ENCODE data around the gene NR3C1.
A peak's percentile ranks its signal among the peaks of the same experiment; 100 is the strongest.

NR3C1 gene

DNA sequence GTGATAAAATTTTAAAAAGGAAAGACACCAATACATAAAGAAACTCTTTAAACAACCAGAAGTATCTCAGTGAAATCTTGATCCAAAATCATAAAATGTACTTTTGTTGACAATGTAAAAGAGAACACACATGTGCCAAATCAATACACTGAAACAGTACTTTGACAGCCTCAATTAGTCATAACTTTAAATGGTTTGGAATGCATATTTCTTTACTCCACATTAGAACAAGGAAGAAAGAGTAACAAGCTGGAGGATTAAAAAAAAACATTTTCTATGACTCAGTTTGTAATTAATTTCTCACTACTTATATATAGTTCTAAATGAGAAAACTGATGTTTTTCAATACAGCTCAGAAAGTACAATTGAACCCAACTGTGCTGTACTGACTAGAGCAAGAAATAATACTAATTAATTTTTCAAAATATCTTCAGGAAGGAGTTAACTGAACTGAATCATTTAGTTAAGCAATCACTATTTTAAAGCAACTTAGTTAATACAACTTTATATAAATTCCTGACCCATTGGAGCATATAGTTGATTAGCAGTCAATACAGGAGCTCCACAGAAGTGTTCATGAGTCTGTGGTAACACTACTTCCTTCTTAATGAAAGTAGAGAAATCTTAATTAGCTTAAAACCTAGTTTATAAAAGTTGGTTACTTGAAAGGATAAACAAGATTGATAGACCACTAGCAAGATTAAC lies 101.0 kb downstream of the NR3C1 start:
- DNase-seq = no peak

DNA sequence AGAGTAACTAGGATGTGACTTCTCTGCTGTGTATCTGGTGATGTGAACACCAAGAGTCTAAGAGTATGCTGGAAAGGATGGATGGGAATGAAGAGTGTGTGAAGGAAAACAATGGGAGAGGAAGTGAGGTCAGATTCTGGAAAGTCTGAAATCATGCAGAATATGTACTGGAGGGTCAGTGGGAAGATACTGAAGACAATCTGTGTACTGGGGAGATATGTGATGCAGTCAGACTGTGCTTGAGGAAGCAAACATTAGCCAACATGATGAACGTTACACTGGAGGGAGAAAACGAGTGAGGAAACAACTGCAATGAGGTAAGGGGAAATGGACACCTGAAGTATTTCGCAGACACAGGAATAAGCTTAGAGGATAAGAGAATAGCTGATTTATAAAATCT lies 105.7 kb downstream of the NR3C1 start:
- no peak for DNase-seq

GRCh38 chr5:143290125-143290524 lies 113.4 kb downstream of the NR3C1 start:
- DNase-seq = peak; percentile 8

DNA sequence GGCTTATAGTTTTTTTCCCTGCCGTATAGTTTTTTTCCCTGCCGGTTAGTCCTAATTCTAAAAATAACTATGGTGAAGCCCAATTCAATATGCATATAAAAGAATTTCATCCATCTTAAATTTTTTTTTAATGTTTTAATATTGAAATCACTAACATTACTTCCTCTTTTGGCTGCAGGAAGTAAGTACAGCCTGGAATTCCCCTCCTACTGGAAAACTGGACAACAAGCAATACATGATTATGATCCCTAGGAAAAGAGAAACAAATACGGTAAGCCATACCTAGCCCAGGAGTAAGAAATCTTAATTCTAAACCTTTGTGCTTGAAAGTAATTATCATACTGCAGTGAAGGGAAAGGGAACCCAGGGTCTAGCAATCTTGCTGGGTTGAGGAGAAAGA lies 119.0 kb downstream of the NR3C1 start:
- no peak for DNase-seq

GRCh38 chr5:143284002-143284401 lies 119.5 kb downstream of the NR3C1 start:
- DNase-seq = no peak

DNA sequence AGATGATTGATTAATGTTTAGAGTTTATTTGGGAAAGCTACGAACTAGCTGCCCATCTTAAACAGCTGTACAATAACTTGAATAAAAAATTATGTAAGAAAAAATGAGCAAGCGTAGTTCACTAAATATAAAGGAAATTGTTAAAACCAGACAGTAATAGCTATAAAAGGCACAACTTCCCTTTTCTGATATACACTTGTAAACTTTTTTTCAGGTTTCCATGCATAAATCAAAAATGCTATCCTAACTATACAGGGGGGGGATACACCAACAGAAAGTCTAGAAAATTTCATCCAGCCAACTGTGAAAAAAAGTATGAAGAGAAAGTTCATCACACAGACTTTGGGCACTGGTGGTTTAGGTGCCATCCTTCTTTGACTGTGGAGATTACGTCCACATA lies 122.3 kb downstream of the NR3C1 start:
- DNase-seq = no peak

DNA sequence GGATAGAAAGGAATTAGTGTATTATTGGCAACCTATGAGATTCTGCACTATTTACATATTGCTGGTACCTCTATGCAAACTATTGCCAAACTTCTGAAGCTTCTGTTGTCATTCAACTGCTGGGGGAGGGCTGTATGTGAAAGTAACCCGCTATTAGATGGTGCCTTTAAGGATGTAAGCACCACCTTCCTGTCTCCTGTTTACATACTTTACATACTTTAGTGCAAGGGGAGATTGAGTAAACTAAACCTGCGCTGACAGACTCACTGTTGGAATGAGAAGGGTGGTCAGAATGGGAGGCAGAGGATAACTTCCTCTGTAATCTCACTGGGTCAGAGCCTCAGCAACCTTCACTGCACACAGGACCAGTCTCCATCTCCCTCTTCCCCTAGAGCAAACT lies 123.8 kb downstream of the NR3C1 start:
- DNase-seq = no peak

DNA sequence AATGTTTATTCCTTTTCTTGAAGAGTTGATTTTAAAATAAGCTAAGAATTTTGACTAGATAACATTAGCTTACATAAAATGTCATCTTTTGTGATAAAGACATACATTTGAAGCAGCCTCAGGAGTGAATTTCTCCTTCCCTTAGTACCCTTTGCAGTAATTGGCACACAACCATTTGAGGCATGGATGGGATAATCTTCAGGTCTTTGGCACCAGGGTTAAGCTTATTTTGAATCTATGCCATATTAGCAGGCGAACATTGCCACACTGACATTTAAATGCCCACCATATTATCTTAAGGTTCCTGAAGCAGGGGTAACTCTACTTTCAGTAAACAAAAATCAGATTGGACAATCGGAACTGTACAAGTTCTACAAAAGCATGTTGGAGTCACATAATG lies 126.0 kb downstream of the NR3C1 start:
- DNase-seq = no peak

DNA sequence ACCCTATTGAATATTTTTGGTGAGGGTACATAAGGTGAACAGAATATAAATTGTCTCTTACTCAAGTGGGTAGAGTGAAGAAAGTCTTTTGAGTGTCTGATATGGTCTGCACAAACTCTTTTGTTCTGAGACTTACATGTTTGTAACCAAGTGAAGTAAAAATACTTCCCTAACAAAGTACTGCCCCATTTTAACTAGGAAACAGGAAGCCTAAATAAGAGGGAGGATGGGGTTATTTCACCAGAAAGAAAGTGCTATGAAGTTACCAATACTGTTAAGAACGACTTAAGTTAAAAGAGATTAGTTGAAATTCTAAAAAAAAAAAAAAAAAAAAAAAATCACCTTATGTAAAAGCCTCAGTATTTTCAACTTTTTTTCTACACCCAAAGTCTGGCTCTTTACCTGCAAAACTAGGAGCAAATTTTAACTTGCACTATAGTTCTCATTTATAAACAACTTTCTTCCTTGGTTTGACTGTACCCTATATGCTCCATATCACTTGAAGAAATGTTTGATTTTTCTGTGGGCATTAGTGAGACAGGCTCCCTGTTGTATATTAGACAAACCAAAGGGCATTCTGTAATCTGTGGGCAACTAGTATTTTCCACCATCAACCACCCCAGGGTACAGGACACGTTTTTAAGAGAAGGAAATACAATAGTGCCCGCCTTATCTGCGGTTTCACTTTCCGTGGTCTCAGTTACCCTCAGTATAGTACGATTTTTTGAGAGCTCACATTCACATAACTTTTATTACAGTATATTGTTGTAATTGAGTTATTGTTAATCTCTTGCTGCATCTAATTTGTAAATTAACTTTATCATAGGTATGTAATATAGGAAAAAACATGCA lies 127.7 kb downstream of the NR3C1 start:
- DNase-seq = no peak

GRCh38 chr5:143274952-143275351 lies 128.5 kb downstream of the NR3C1 start:
- DNase-seq = no peak

DNA sequence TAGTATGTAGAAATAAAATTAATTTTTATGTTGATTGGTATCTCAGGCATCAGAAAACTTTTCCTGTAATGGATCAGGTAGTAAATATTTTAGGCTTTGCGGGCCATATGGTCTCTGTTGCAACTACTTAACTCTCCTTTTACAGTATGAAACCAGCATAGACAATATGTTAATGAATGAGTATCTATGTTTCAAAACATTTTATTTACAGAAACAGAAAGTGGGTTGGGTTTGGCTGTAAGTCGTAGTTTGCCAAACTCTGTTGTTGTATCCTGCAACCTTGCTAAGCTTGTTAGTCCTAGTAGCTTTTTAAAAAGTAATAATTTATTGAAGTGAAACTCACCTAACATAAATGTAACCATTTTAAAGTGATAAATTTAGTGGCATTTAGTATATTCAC lies 132.1 kb downstream of the NR3C1 start:
- no peak for DNase-seq

DNA sequence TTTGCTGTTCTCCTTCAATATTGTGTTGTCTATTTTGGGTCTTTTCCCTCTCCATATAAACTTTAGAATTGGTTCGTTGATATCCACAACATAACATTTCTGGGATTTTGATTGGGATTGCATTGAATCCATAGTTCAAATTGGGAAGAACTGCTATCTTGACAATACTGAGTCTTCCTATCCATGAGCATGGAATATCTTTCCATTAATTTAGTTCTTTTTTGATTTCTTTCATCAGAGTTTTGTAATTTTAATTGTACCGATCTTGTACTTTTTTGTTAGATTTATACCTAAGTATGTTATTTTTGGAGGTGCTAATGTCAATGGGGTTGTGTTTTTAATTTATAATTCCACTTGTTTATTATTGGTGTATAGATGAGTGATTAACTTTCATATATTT lies 135.1 kb downstream of the NR3C1 start:
- DNase-seq = no peak

DNA sequence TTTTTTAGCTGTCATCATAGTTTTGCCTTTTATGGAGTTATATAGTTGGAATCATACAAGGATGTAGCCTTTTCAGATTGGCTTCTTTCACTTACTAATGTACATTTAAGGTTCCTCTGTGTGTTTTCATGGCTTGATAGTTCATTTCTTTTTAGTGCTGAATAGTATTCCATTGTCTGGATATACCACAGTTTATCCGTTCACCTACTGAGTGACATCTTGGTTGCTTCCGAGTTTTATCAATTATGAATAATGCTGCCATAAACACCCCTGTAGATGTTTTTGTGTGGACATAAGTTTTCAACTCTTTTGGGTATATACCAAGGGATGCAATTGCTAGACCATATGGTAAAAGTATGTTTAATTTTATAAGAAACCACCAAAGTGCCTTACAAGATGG lies 136.3 kb downstream of the NR3C1 start:
- DNase-seq = no peak

DNA sequence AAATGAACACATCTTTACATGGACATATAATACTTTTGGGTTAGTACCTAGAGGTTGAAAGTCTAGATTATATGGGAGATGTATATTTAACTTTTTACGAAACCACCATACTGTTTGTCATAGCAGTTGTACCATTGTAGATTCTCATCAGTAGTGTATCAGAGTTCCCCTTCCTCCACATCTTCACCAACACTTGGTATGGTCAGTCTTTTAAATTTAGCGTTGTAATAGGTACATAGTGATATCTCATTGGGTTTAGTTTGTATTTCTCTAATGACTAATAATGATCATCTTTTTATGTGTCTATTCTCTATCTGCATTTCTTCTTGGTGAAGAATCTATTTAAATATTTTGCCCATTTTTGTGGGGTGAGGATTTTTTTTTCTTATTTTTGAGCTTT lies 137.5 kb downstream of the NR3C1 start:
- DNase-seq = no peak

DNA sequence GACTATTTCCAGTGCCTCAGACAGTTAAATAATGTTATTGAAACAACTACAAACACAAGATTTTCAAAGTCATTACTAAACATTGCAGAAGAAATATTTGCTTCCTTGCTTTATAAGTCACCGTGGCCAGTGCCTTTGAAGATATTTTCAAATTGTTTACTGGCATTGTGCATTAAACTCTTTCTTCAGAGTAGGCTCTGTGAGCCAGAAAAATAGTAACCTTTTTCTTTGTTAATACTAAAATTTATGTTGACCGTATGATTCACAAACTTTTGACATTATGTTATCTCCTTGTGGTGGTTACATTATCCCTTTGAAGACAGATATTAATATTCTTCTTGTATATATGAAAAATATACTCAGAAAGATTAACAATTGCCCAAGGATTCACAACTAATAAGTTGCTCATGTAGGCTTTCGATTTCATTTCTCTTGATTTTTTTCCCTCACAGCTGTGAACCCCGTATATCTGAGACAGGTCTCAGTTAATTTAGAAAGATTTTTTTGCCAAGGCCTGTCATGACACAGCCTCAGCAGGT lies 140.1 kb downstream of the NR3C1 start:
- no peak for DNase-seq

DNA sequence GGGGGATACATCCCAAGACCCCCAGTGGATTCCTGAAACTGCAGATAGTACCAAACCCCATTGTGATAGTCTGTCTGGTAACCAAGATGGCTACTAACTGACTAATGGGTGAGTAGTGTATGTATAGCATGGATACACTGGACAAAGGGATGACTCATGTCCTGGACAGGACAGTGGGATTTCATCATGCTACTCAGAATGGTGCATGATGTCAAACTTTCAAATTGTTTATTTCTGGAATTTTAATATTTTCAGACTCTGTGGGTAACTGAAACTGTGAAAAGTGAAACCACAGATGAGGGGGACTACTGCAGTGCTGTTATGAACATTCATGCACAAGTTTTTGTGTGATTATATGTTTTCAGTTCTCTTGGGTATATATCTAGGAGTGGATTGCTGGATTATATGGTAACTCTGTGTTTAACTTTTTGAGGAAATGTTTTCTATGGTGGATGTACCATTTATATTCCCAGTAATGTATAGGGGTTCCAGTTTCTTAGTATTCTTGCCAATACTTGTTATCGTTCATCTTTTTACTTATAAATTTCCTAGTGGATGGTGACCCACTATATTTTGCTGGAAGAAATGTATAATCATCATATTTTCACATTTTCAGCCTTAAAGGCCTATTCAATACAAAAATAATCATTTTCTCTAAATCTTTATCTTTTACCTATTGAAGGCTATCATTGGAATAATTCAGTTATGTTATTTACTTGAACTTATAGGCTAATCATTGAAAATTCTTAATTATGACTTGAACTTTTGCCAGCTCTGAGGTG lies 140.9 kb downstream of the NR3C1 start:
- no peak for DNase-seq

DNA sequence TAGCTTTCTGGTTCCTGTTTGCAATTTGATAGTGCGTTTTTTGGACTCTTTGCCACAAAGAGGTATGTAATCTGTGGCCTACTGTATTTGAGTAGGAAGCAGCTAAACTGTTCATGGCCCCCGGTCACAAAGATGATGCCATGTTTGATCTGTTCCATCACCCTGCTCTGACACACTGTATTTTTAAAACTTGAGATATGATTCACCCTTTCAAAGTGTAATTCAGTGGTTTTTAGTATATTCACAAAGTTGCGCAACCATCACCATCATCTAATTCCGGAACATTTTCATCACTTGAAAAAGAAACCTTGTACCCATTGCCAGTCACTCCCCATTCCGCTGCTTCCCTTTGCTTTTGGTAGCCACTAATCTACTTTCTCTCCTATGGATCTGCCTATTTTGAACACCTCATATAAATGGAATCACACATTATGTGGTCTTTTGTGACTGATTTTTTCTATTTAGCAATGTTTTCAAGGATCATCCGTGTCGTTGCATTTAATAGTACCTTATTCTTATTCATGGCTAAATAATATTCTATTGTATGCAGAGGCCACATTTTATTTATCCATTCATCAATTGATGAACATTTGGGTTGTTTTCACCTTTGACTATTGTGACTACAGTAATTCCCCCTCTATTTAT lies 141.6 kb downstream of the NR3C1 start:
- no peak for DNase-seq

- no peak for DNase-seq
Observed at GRCh38 chr5:143259254-143259605, 144.3 kb downstream of the NR3C1 start.

DNA sequence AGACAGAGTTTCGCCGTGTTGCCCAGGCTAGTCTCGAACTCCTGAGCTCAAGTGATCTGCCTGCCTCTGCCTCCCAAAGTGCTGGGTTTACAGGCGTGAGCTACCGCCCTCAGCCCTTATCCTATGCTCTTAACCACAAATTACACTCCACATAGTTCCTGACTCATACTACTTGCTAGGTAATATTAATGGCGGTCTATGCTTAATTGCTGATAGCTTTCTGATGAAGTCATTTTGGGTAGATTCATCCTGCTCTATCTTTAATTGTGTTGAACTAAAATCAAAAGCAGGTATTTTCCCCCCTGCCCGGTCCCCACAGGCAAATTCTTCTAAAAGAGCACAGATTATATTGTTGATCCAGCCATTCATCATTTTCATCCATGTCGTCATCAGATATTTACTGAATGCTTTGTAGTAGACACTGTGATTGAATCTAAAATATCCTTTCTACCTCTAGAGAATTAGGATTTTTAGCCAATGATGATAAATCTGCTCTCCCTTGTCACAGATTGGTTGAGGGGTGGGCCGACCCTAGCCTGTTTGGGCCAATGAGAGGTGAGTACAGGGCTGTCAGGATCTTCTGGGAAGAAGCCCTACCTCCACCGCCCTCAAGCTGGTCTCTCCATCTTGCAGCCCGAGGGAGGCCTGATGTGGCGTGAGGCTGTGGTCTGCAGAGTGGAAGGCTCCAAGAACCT lies 144.8 kb downstream of the NR3C1 start:
- DNase-seq = no peak

- no peak for DNase-seq
Observed at GRCh38 chr5:143254819-143255218, 148.7 kb downstream of the NR3C1 start.

DNA sequence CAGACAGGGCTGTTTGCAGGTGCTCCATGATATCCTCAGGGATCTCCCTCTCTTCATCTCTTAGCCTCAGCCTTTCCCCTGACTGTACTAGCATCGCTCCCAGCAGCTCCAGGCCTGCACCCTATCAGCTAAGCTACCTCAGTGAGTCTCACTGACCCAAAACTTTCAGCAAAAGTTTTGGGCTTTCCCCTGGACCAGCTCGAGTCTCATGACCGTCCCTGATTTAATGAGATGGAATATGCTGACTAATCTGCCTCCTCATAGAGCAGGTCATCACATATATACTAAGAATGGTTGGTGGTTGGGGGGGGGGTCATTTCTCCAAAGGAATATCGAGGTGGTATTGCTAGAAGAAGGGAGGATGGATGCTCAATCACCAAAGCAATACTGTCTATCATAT lies 151.5 kb downstream of the NR3C1 start:
- no peak for DNase-seq

GRCh38 chr5:143251190-143251589 lies 152.3 kb downstream of the NR3C1 start:
- no peak for DNase-seq
